ENCODE results near the gene CACNA1E. TPM values are rescaled to one million over a fixed set of nuclear protein-coding genes. Genes with fewer than 3 reads are reported as not detected.

Gene CACNA1E
- total RNA-seq, 4 donors from 2014 or later, result 0.03 to 0.15 TPM; not detected in 2

GRCh38 chr1:181675091-181675917 lies 192.0 kb downstream of the CACNA1E start:
- WGBS, 2 donors, result 50 to 71% methylated on average over 10 of the region's 10 CpGs
- intact Hi-C loops (cut with DNase I; ENCODE audit: low total_unique reads), result loop anchor here (10.0 kb wide), 1 partner anchor 191 kb away; the partner anchor contains the start of gene CACNA1E
- TF ChIP-seq CTCF (IDR thresholded peaks at IDR 0.05) (no peak), POLR2A (IDR thresholded peaks at IDR 0.05) (no peak)

GRCh38 chr1:181675918-181676190 lies 192.5 kb downstream of the CACNA1E start:
- no peak overlapping the region for H3K4me3 ChIP-seq (ENCODE audit: low read depth, poor library complexity, severe bottlenecking)
- intact Hi-C loops (cut with DNase I; ENCODE audit: low total_unique reads), result loop anchor here (10.0 kb wide), 1 partner anchor 191 kb away; the partner anchor contains the start of gene CACNA1E
- TF ChIP-seq CTCF (IDR thresholded peaks at IDR 0.05) (no peak), POLR2A (IDR thresholded peaks at IDR 0.05) (no peak)
- WGBS, 2 donors, result 45 to 49% methylated on average over 5 of the region's 5 CpGs
- DNase-seq (ENCODE audit: low spot score in 2 of 2), result no peak

More at GRCh38 chr1:181675091-181675917, 192.0 kb downstream of the CACNA1E start:
- no peak overlapping the region for H3K4me3 ChIP-seq (ENCODE audit: low read depth, poor library complexity, severe bottlenecking)
- DNase-seq (ENCODE audit: low spot score in 2 of 2), result no peak

- H3K4me3 ChIP-seq (ENCODE audit: low read depth, poor library complexity, severe bottlenecking), result no peak overlapping the region
- no peak for DNase-seq (ENCODE audit: low spot score in 2 of 2)
- WGBS, 2 donors, result 37 to 42% methylated on average over 6 of the region's 6 CpGs
- intact Hi-C loops (cut with DNase I; ENCODE audit: low total_unique reads), result loop anchor here (10.0 kb wide), 1 partner anchor 191 kb away; the partner anchor contains the start of gene CACNA1E
- no peak for TF ChIP-seq CTCF (IDR thresholded peaks at IDR 0.05)
- TF ChIP-seq POLR2A (IDR thresholded peaks at IDR 0.05), result no peak
Measured at GRCh38 chr1:181676269-181676668, 193.0 kb downstream of the CACNA1E start.

- TF ChIP-seq CTCF (IDR thresholded peaks at IDR 0.05) (no peak), POLR2A (IDR thresholded peaks at IDR 0.05) (no peak)
- WGBS, 2 donors, result 67 to 74% methylated on average over 11 of the region's 11 CpGs
- peak in 1 of 2 donors; percentile 67 for DNase-seq (ENCODE audit: low spot score in 2 of 2)
- H3K4me3 ChIP-seq (ENCODE audit: low read depth, poor library complexity, severe bottlenecking), result no peak overlapping the region
- intact Hi-C loops (cut with DNase I; ENCODE audit: low total_unique reads), result no loop called here
Measured at GRCh38 chr1:181680332-181680731, 197.0 kb downstream of the CACNA1E start.

GRCh38 chr1:181680871-181681270 lies 197.6 kb downstream of the CACNA1E start:
- intact Hi-C loops (cut with DNase I; ENCODE audit: low total_unique reads), result no loop called here
- 52 to 58% methylated on average over 7 of the region's 7 CpGs for WGBS, 2 donors
- DNase-seq (ENCODE audit: low spot score in 2 of 2), result no peak
- H3K4me3 ChIP-seq (ENCODE audit: low read depth, poor library complexity, severe bottlenecking), result no peak overlapping the region
- TF ChIP-seq POLR2A (IDR thresholded peaks at IDR 0.05) (no peak), CTCF (IDR thresholded peaks at IDR 0.05) (no peak)

Data from lower leg skin (tissue), 4 donors.